Upper lobe of left lung (tissue), 6 donors: ENCODE data around the gene ZAP70. TPM values are rescaled to one million over a fixed set of nuclear protein-coding genes. Genes with fewer than 3 reads are reported as not detected.

Experiments used
- ATAC-seq, 2 donors: fragments of 200-7000 bp; cut with Tn5 transposase; one replicate each; pipeline ENCODE4 v1.9.1; 2022; ENCODE audit warnings: mild to moderate bottlenecking in 2 of 2, moderate library complexity in 2 of 2; ENCODE audit not compliant: low FRiP score in 2 of 2
- DNase-seq, 2 donors: peaks; one replicate each; pipeline ENCODE4 v3.0.0-alpha.2; 2019 to 2020
- H3K27ac ChIP-seq, 4 donors: fragments of 200-600 bp; sonication (generic); one replicate each; pipeline ENCODE4 v1.5.1; 2016 to 2019
- H3K27me3 ChIP-seq, 4 donors: fragments of 200-600 bp; sonication (generic); one replicate each; pipeline ENCODE4 v1.5.1; 2017 to 2019
- H3K36me3 ChIP-seq, 4 donors: fragments of 200-600 bp; sonication (generic); one replicate each; pipeline ENCODE4 v1.5.1; 2016 to 2019
- H3K4me1 ChIP-seq, 4 donors: fragments of 200-600 bp; sonication (generic); one replicate each; pipeline ENCODE4 v1.5.1; 2018 to 2019
- H3K4me3 ChIP-seq, 4 donors: fragments of 200-600 bp; sonication (generic); one replicate each; pipeline ENCODE4 v1.5.1; 2017 to 2019; ENCODE audit warnings: mild to moderate bottlenecking in 2 of 4, moderate library complexity in 1 of 4
- H3K9me3 ChIP-seq, 4 donors: fragments of 200-600 bp; sonication (generic); one replicate each; pipeline ENCODE4 v1.5.1; 2018 to 2019
- CTCF ChIP-seq, 6 experiments: fragments of 450-650 bp in 4 of 6; fragments of 200-600 bp in 2 of 6; sonication (generic) in 2 of 6; IDR thresholded peaks; one replicate each; pipeline ENCODE4 v1.5.1; 2016 to 2019; ENCODE audit warnings: antibody characterized with exemption in 6 of 6
- EP300 ChIP-seq, 4 donors: sonication (generic); formaldehyde crosslinking; IDR thresholded peaks; one replicate each; pipeline ENCODE4 v1.5.1; 2017; ENCODE audit warnings: antibody characterized with exemption in 4 of 4, control low read depth in 2 of 4
- POLR2A ChIP-seq, 4 donors: fragments of 450-650 bp; IDR thresholded peaks; one replicate each; pipeline ENCODE4 v1.5.1; 2016 to 2017; ENCODE audit warnings: antibody characterized with exemption in 4 of 4, mild to moderate bottlenecking in 2 of 4
- POLR2AphosphoS5 ChIP-seq, 2 donors: sonication (generic); formaldehyde crosslinking; IDR thresholded peaks; one replicate each; pipeline ENCODE4 v1.5.1; 2017; ENCODE audit warnings: antibody characterized with exemption in 2 of 2
- WGBS, 2 donors: methylation state at CpG; one replicate each; pipeline ENCODE4 v1.1.5; 2017 to 2018; 5-methylcytosine and 5-hydroxymethylcytosine counted together
- total RNA-seq, 6 donors: library from RNA; depleted of rRNA in 4 of 6; stranded (reverse); fragments of >200 nt in 4 of 6; gene quantifications; one replicate each; pipeline versions ENCODE4 v1.1.0 to v1.2.1, GENCODE V29; 2016 to 2021
- donor health status: DM: no; HTN: no; CAD: no; lungs with moderate emphysema.
- donor health status: DM: no; HTN: yes; CAD: no; lungs with severe emphysema.

Gene ZAP70
- total RNA-seq, 6 donors from 2014 or later, result 6.4 to 88.0 (median 11.3) TPM

GRCh38 chr2:97736608-97737330 is 23.4 kb downstream of the ZAP70 start:
- Histone ChIP-seq H3K4me3 (no peak overlapping the region), H3K27me3 (no peaks in the 10 kb centered on the region), H3K4me1 (peaks cover 0 to 6% (median 0%) of the 10 kb centered on the region in 4 donors), H3K27ac (no peak overlapping the region), H3K36me3 (no peaks in the 10 kb centered on the region), H3K9me3 (no peaks in the 10 kb centered on the region)
- ATAC-seq (no peak), DNase-seq (peak; percentile 18 to 64)
- TF ChIP-seq POLR2A (IDR thresholded peaks at IDR 0.05) (no peak), EP300 (IDR thresholded peaks at IDR 0.05) (no peak), POLR2AphosphoS5 (IDR thresholded peaks at IDR 0.05) (no peak), CTCF (IDR thresholded peaks at IDR 0.05) (no peak)
- WGBS, 2 donors, result 82 to 85% methylated on average over 20 of the region's 20 CpGs

- 94 to 95% methylated on average over 29 to 32 of the region's 32 CpGs for WGBS, 2 donors
- Histone ChIP-seq H3K27me3 (no peaks in the 10 kb centered on the region), H3K36me3 (no peaks in the 10 kb centered on the region), H3K4me1 (peaks cover 0 to 6% (median 0%) of the 10 kb centered on the region in 4 donors), H3K4me3 (no peak overlapping the region), H3K9me3 (no peaks in the 10 kb centered on the region), H3K27ac (no peak overlapping the region)
- TF ChIP-seq EP300 (IDR thresholded peaks at IDR 0.05) (no peak), POLR2AphosphoS5 (IDR thresholded peaks at IDR 0.05) (no peak), POLR2A (IDR thresholded peaks at IDR 0.05) (no peak), CTCF (IDR thresholded peaks at IDR 0.05) (no peak)
- peak; percentile 19 to 57 for DNase-seq
- ATAC-seq, result no peak
These were observed 24.2 kb downstream of the ZAP70 start for GRCh38 chr2:97737421-97738178.

GRCh38 chr2:97738179-97739019 is 25.0 kb downstream of the ZAP70 start:
- H3K27me3 ChIP-seq, result no peaks in the 10 kb centered on the region
- no peaks in the 10 kb centered on the region for H3K9me3 ChIP-seq
- no peak for ATAC-seq
- no peak overlapping the region for H3K4me3 ChIP-seq
- peak; percentile 16 to 19 for DNase-seq
- TF ChIP-seq CTCF (IDR thresholded peaks at IDR 0.05) (no peak), EP300 (IDR thresholded peaks at IDR 0.05) (no peak), POLR2A (IDR thresholded peaks at IDR 0.05) (no peak), POLR2AphosphoS5 (IDR thresholded peaks at IDR 0.05) (no peak)
- no peaks in the 10 kb centered on the region for H3K36me3 ChIP-seq
- 91 to 98% methylated on average over 9 of the region's 9 CpGs for WGBS, 2 donors
- H3K4me1 ChIP-seq, result peaks cover 0 to 6% (median 0%) of the 10 kb centered on the region in 4 donors
- no peak overlapping the region for H3K27ac ChIP-seq

GRCh38 chr2:97739020-97739892 is 25.9 kb downstream of the ZAP70 start:
- 90 to 93% methylated on average over 10 to 20 of the region's 23 CpGs for WGBS, 2 donors
- Histone ChIP-seq H3K4me1 (peaks cover 0 to 6% (median 0%) of the 10 kb centered on the region in 4 donors), H3K9me3 (no peaks in the 10 kb centered on the region), H3K27me3 (no peaks in the 10 kb centered on the region), H3K27ac (no peak overlapping the region), H3K36me3 (no peaks in the 10 kb centered on the region), H3K4me3 (no peak overlapping the region)
- DNase-seq, result peak; percentile 17 to 59
- TF ChIP-seq EP300 (IDR thresholded peaks at IDR 0.05) (no peak), POLR2AphosphoS5 (IDR thresholded peaks at IDR 0.05) (no peak), POLR2A (IDR thresholded peaks at IDR 0.05) (no peak), CTCF (IDR thresholded peaks at IDR 0.05) (no peak)
- ATAC-seq, result no peak
